Spleen (tissue), 11 donors: ENCODE data around the gene CBX2. TPM values are rescaled to one million over a fixed set of nuclear protein-coding genes. Genes with fewer than 3 reads are reported as not detected.

Experiments used
- DNase-seq: peaks from one replicate; pipeline ENCODE4 v3.0.0-alpha.2; 2020
- H3K27ac ChIP-seq, 8 donors: fragments of 200-600 bp; sonication (generic) in 7 of 8; 1 replicate in 4 of 8; 2 replicates in 4 of 8; pipeline versions ENCODE4 v1.5.0 to v1.8.0; 2016 to 2021; ENCODE audit warnings: inconsistent platforms in 4 of 8, mild to moderate bottlenecking in 4 of 8, moderate library complexity in 1 of 8
- H3K27me3 ChIP-seq, 7 donors: fragments of 200-600 bp; sonication (generic) in 6 of 7; replicated peaks in 1 of 7; 1 replicate in 4 of 7; 2 replicates in 3 of 7; pipeline versions ENCODE4 v1.5.0 to v1.8.0; 2016 to 2021; ENCODE audit warnings: inconsistent platforms in 3 of 7, mild to moderate bottlenecking in 1 of 7
- H3K36me3 ChIP-seq, 6 donors: fragments of 200-600 bp; sonication (generic) in 5 of 6; 1 replicate in 4 of 6; 2 replicates in 2 of 6; pipeline versions ENCODE4 v1.5.0 to v1.8.0; 2016 to 2021; ENCODE audit warnings: inconsistent platforms in 2 of 6
- H3K4me1 ChIP-seq, 6 donors: fragments of 200-600 bp; sonication (generic) in 5 of 6; 1 replicate in 3 of 6; 2 replicates in 3 of 6; pipeline versions ENCODE4 v1.5.0 to v1.8.0; 2016 to 2021; ENCODE audit warnings: inconsistent platforms in 3 of 6
- H3K4me3 ChIP-seq, 8 donors: fragments of 200-600 bp; sonication (generic) in 7 of 8; 1 replicate in 4 of 8; 2 replicates in 4 of 8; pipeline versions ENCODE4 v1.5.0 to v1.8.0; 2016 to 2021; ENCODE audit warnings: inconsistent platforms in 4 of 8, mild to moderate bottlenecking in 4 of 8, moderate library complexity in 2 of 8
- H3K9me3 ChIP-seq, 8 donors: fragments of 200-600 bp; sonication (generic) in 7 of 8; 1 replicate in 4 of 8; 2 replicates in 4 of 8; pipeline versions ENCODE4 v1.5.0 to v1.8.0; 2016 to 2021; ENCODE audit warnings: inconsistent platforms in 4 of 8
- POLR2A ChIP-seq, 3 donors: fragments of 450-650 bp; IDR thresholded peaks; one replicate each; pipeline ENCODE4 v1.5.1; 2017; ENCODE audit warnings: antibody characterized with exemption in 3 of 3, mild to moderate bottlenecking in 1 of 3
- POLR2AphosphoS5 ChIP-seq, 3 donors: sonication (generic); formaldehyde crosslinking; IDR thresholded peaks; one replicate each; pipeline ENCODE4 v1.5.1; 2017; ENCODE audit warnings: antibody characterized with exemption in 3 of 3
- WGBS, 5 donors: extraction: QIAGEN DNeasy Blood & Tissue Kit in 3 of 5; methylation state at CpG; one replicate each; pipeline versions ENCODE4 v1.1.5 to v1.1.7; 2013 to 2018; 5-methylcytosine and 5-hydroxymethylcytosine counted together
- intact Hi-C: fragments of 100-400 bp; cut with DNase I; formaldehyde crosslinking; loops from one replicate; pipeline ENCODE4 v1.15.0; 2023; ENCODE audit warnings: low total_unique reads
- polyA plus RNA-seq, 3 donors: library from polyadenylated mRNA; stranded (reverse); fragments of 200-250 nt; gene quantifications; one replicate each; pipeline ENCODE4 v1.2.1, GENCODE V29; 2013
- total RNA-seq, 7 donors: library from RNA; depleted of rRNA in 3 of 7; stranded (reverse); fragments of >200 nt in 3 of 7; fragmentation: NEBNext Ultra II Directional in 4 of 7; extraction: Animal tissue kit (Norgen Biotek cat#: 25700) in 4 of 7; gene quantifications; one replicate each; pipeline versions ENCODE4 v1.1.0 to v1.2.1, GENCODE V29; 2016 to 2021
- TF ChIP-seq, protein P1 (sequence below), 11 experiments: fragments of 200-600 bp in 7 of 11; fragments of 450-650 bp in 4 of 11; sonication (generic) in 4 of 11; IDR thresholded peaks in 8 of 11; conservative IDR thresholded peaks in 3 of 11; 1 replicate in 7 of 11; 2 replicates in 4 of 11; pipeline versions ENCODE4 v1.4.0 to v1.8.0; 2016 to 2021; ENCODE audit warnings: antibody characterized with exemption in 11 of 11, inconsistent platforms in 4 of 11, mild to moderate bottlenecking in 1 of 11
- donor health status: healthy with polysubstance abuse.
- donor health status: DM: no; HTN: no; CAD: no; lungs with moderate emphysema.
- donor health status: DM: no; HTN: no; CAD: no.
- donor health status: Bipolar disorder and iron deficiency.
- donor health status: healthy.
- donor health status: DM: no; HTN: no; CAD: no.
- donor health status: DM: yes; HTN: yes; CAD: no.

Gene CBX2
- total and polyA plus RNA-seq, 10 donors, result 0.48 to 6.2 (median 3.3) TPM

GRCh38 chr17:79803997-79804855 is 26.3 kb downstream of the CBX2 start:
- TF ChIP-seq POLR2A (IDR thresholded peaks at IDR 0.05) (no peak), POLR2AphosphoS5 (IDR thresholded peaks at IDR 0.05) (peak in 2 of 3 donors; percentile 24 to 60)
- peaks cover 43 to 100% (median 99%) of the 10 kb centered on the region in 7 donors for H3K27me3 ChIP-seq
- H3K9me3 ChIP-seq, result peaks cover 0 to 27% (median 0%) of the 10 kb centered on the region in 8 donors
- peak overlapping the region in 6 of 8 donors; percentile 17 to 61 (median 23) for H3K4me3 ChIP-seq
- no peak for DNase-seq
- H3K27ac ChIP-seq, result peak overlapping the region in 3 of 8 donors; percentile 21 to 35 (median 35)
- WGBS, 5 donors, result 1 to 4% (median 2%) methylated on average over 52 to 76 of the region's 76 CpGs
- H3K4me1 ChIP-seq, result peaks cover 15 to 66% (median 56%) of the 10 kb centered on the region in 6 donors
- H3K36me3 ChIP-seq, result no peaks in the 10 kb centered on the region
- intact Hi-C loops, result loop anchor here (5.0 kb wide), 1 partner anchor 38 kb away; no protein-coding TSS in a partner anchor

- Histone ChIP-seq H3K9me3 (peaks cover 0 to 27% (median 0%) of the 10 kb centered on the region in 8 donors), H3K27me3 (peaks cover 40 to 100% (median 98%) of the 10 kb centered on the region in 7 donors), H3K36me3 (no peaks in the 10 kb centered on the region), H3K4me3 (peak overlapping the region in 1 of 8 donors; percentile 61), H3K4me1 (peaks cover 13 to 65% (median 50%) of the 10 kb centered on the region in 6 donors), H3K27ac (no peak overlapping the region)
- WGBS, 5 donors, result 8 to 15% (median 10%) methylated on average over 22 of the region's 22 CpGs
- intact Hi-C loops, result loop anchor here (5.0 kb wide), 1 partner anchor 37 kb away; no protein-coding TSS in a partner anchor
- TF ChIP-seq, protein P1, sequence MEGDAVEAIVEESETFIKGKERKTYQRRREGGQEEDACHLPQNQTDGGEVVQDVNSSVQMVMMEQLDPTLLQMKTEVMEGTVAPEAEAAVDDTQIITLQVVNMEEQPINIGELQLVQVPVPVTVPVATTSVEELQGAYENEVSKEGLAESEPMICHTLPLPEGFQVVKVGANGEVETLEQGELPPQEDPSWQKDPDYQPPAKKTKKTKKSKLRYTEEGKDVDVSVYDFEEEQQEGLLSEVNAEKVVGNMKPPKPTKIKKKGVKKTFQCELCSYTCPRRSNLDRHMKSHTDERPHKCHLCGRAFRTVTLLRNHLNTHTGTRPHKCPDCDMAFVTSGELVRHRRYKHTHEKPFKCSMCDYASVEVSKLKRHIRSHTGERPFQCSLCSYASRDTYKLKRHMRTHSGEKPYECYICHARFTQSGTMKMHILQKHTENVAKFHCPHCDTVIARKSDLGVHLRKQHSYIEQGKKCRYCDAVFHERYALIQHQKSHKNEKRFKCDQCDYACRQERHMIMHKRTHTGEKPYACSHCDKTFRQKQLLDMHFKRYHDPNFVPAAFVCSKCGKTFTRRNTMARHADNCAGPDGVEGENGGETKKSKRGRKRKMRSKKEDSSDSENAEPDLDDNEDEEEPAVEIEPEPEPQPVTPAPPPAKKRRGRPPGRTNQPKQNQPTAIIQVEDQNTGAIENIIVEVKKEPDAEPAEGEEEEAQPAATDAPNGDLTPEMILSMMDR (IDR thresholded peaks at IDR 0.05 in 8 of 11, conservative IDR thresholded peaks at IDR 0.05 in 3 of 11), result no peak
- no peak for TF ChIP-seq POLR2AphosphoS5 (IDR thresholded peaks at IDR 0.05)
- no peak for TF ChIP-seq POLR2A (IDR thresholded peaks at IDR 0.05)
- DNase-seq, result no peak
Observed at GRCh38 chr17:79804856-79805696, 27.1 kb downstream of the CBX2 start.

DNA sequence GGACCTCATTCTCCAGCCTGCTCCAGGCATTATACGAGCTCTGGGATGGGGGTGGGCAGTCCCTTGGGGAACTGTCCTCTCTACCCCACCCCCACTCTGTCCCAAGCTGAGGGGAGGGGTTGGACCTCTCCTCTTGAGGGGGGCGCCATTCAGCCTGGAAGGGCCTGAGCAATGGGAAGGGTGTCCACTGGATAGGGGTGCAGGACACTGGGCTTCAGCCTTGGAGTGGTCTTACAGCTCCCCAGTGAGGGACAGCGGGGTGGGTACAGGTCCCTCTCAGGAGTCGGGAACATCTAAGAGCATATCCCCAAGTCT is 28.5 kb downstream of the CBX2 start:
- Histone ChIP-seq H3K27ac (no peak overlapping the region), H3K36me3 (no peaks in the 10 kb centered on the region), H3K9me3 (peaks cover 0 to 21% (median 0%) of the 10 kb centered on the region in 8 donors), H3K27me3 (peaks cover 36 to 100% (median 98%) of the 10 kb centered on the region in 7 donors), H3K4me3 (no peak overlapping the region), H3K4me1 (peaks cover 12 to 65% (median 48%) of the 10 kb centered on the region in 6 donors)
- DNase-seq, result no peak
- 15 to 34% (median 19%) methylated on average over 2 to 4 of the region's 4 CpGs for WGBS, 5 donors
- TF ChIP-seq POLR2AphosphoS5 (IDR thresholded peaks at IDR 0.05) (no peak), POLR2A (IDR thresholded peaks at IDR 0.05) (no peak)
- TF ChIP-seq, protein P1 (IDR thresholded peaks at IDR 0.05 in 8 of 11, conservative IDR thresholded peaks at IDR 0.05 in 3 of 11), result no peak
- intact Hi-C loops, result no loop called here

DNA sequence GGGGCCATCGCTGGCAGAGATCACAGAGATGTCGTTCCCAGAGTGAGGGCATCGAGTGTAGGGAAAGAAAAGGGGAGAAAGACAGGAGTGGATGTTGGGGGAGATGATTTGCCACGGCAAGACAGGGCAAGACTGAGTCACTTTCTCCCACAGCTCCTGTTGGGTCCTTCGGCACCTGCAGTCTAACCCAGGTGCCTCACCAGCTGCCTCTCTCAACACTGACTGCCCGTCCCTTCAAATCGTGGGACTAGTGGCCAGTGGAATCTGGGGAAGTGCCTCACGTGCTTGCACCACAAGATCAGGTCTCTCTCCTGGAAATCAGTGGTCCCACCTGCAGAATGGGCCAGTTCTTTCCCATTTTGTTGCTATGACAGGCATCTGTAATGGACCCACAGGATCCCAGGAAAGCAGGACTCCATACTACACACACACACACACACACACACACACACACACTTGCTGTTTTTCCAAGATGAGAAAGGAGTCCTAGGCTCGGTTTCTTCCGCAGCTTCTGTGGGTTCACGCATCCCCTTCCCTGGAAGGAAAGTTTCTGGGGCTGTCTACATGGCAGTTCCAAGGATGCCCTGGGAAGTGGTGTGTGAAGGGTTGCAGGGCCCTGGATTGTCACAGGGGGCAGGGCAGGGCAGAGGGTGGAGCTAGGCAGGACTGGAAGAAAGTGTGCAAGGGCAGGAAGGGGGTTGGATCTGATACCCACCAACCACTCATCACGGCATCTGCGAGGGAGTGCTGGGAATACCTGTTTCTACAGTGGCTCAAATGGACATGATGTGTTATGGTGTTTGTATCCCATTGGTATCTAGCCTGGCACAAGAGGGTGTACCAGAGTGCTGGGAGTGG is 29.1 kb downstream of the CBX2 start:
- Histone ChIP-seq H3K4me3 (no peak overlapping the region), H3K27me3 (peaks cover 32 to 100% (median 98%) of the 10 kb centered on the region in 7 donors), H3K4me1 (peaks cover 19 to 65% (median 51%) of the 10 kb centered on the region in 6 donors)

More for the DNA sequence above, 29.1 kb downstream of the CBX2 start:
- TF ChIP-seq POLR2A (IDR thresholded peaks at IDR 0.05) (no peak), POLR2AphosphoS5 (IDR thresholded peaks at IDR 0.05) (no peak)
- TF ChIP-seq, protein P1 (IDR thresholded peaks at IDR 0.05 in 8 of 11, conservative IDR thresholded peaks at IDR 0.05 in 3 of 11), result no peak
- intact Hi-C loops, result no loop called here
- 26 to 42% (median 28%) methylated on average over 13 of the region's 13 CpGs for WGBS, 5 donors
- no peak overlapping the region for H3K27ac ChIP-seq
- H3K9me3 ChIP-seq, result peaks cover 0 to 21% (median 0%) of the 10 kb centered on the region in 8 donors
- DNase-seq, result no peak
- H3K36me3 ChIP-seq, result no peaks in the 10 kb centered on the region
